Pericardium fibroblast (primary cell): ENCODE data around the gene AFG3L2. TPM values are rescaled to one million over a fixed set of nuclear protein-coding genes. Genes with fewer than 3 reads are reported as not detected.

Source experiments
- total RNA-seq: library from RNA; depleted of rRNA; stranded (reverse); fragments of >200 nt; gene quantifications from 2 replicates; pipeline ENCODE4 v1.2.3, GENCODE V29; 2015

AFG3L2 gene
- 31.2 and 32.6 TPM in 2 replicates for total RNA-seq

GRCh38 chr18:12376754-12377555 is at the start of gene AFG3L2:
TSS of gene AFG3L2 (minus strand) at chr18:12377227. CDS start at chr18:12377082, 145 bp downstream.

DNA sequence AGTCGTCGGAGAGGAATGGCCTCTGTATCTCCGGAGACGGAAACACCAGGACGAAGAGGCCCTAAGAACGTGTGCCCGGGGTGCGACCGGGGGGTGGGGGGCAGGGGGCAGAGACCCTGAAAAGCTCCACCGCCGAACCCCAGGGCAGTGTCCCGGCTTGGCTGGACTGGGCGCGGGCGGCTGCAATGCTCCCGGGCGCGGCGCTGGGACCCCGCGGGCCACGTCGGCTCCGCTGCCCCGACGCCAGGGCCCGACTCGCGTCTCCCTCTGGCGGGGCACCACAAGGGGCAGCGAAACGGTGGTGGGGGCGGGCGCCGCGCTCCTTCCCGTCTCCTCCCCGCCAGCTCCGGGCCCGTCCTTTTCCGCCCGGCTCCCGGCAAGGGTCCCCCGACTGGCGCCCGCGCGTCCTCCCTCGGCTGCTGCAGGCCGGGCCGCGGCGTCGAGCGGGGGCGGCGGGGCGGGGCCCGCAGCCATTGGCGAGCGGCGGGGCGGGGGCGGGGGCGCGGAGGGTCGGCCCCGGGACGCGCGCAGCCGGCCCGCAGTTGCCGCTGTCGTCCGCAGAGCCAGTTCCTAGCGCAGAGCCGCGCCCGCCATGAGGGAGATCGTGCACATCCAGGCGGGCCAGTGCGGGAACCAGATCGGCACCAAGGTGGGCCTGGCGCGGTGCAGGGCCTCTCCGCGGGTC is 69.2 kb downstream of the AFG3L2 start, which contains the start of gene TUBB6:
Gene TUBB6, plus strand, starts transcription at position 541 of the 685 bp plus-strand sequence. Its CDS starts 52 bp downstream, at position 593.

Other genes with a start within 250 kb of the AFG3L2 start
- gene CIDEA, start 122.9 kb downstream of the AFG3L2 start, total RNA-seq, result not detected in 2 replicates
- 277 and 580 TPM in 2 replicates for gene TUBB6, start 69.0 kb downstream of the AFG3L2 start, total RNA-seq
- 2.2 and 6.0 TPM in 2 replicates for gene PRELID3A, start 30.7 kb upstream of the AFG3L2 start, total RNA-seq